Panc1 (cell line): ENCODE measurements around the gene ZNF836. TPM values are rescaled to one million over a fixed set of nuclear protein-coding genes. Genes with fewer than 3 reads are reported as not detected.

Experiments
- ATAC-seq: fragments of 200-7000 bp; cut with Tn5 transposase; 2 replicates; pipeline ENCODE4 v1.9.1; 2020; ENCODE audit warnings: mild to moderate bottlenecking, moderate library complexity
- BruUV-seq: library from RNA; stranded (reverse); fragments of 400-500 nt; replicated peaks from 2 replicates; lab custom pipeline; 2021; lab: Mats Ljungman, UMichigan
- CTCF ChIA-PET: fragments of 300-600 bp; sonication (Branson Sonifier 250); formaldehyde crosslinking; loops from one replicate; lab custom pipeline; 2022; ENCODE audit warnings: antibody characterized with exemption; lab: Charles Lee
- POLR2A ChIA-PET: fragments of 300-600 bp; sonication (Branson Sonifier 250); formaldehyde crosslinking; loops from one replicate; lab custom pipeline; 2022; ENCODE audit warnings: antibody characterized with exemption; lab: Charles Lee
- DNase-seq: peaks from one replicate; pipeline ENCODE4 v3.0.0-alpha.2; 2010; ENCODE audit warnings: low read depth, low spot score
- H3K27ac ChIP-seq: 2 replicates; pipeline ENCODE4 v1.5.1; 2011; ENCODE audit warnings: mild to moderate bottlenecking, low read length, inconsistent platforms
- H3K27me3 ChIP-seq: fragments of 200-500 bp; sonication (Bioruptor generic); 2 replicates; pipeline ENCODE4 v1.6.0; 2014; ENCODE audit warnings: low read length, inconsistent platforms; ENCODE audit not compliant: control insufficient read depth, insufficient read depth
- H3K36me3 ChIP-seq: fragments of 200-500 bp; sonication (Bioruptor generic); 2 replicates; pipeline ENCODE4 v1.5.1; 2014; ENCODE audit warnings: inconsistent platforms, mild to moderate bottlenecking, low read length, moderate library complexity; ENCODE audit not compliant: control insufficient read depth, insufficient read depth
- H3K4me1 ChIP-seq: 2 replicates; pipeline ENCODE4 v1.5.1; 2011; ENCODE audit warnings: inconsistent platforms, mild to moderate bottlenecking, low read length, moderate library complexity; ENCODE audit not compliant: control insufficient read depth, insufficient read depth
- H3K4me3 ChIP-seq, 2 experiments: 2 replicates each; pipeline ENCODE4 v1.5.1; 2011 to 2012; ENCODE audit warnings: low read depth in 2 of 2, low read length in 2 of 2, mild to moderate bottlenecking in 2 of 2, inconsistent platforms in 1 of 2, moderate library complexity in 1 of 2
- H3K9me3 ChIP-seq: fragments of 200-500 bp; sonication (Bioruptor generic); 2 replicates; pipeline ENCODE4 v1.5.1; 2014; ENCODE audit warnings: low read depth, mild to moderate bottlenecking, inconsistent platforms, low read length, moderate library complexity; ENCODE audit not compliant: control insufficient read depth, insufficient read depth
- CTCF ChIP-seq: fragments of 450-650 bp; IDR thresholded peaks from 2 replicates; pipeline ENCODE4 v1.5.1; 2017; ENCODE audit warnings: mild to moderate bottlenecking
- POLR2AphosphoS5 ChIP-seq: IDR thresholded peaks from 2 replicates; pipeline ENCODE4 v1.6.1; 2012; ENCODE audit warnings: mild to moderate bottlenecking, low read depth, low read length, moderate library complexity
- REST ChIP-seq, 2 experiments: IDR thresholded peaks; 2 replicates each; pipeline ENCODE4 v1.6.1; 2011 to 2012; ENCODE audit warnings: low read depth in 2 of 2, control low read depth in 1 of 2, low read length in 1 of 2, mild to moderate bottlenecking in 1 of 2, moderate library complexity in 1 of 2; ENCODE audit not compliant: insufficient read depth in 1 of 2
- SIN3A ChIP-seq: IDR thresholded peaks from 2 replicates; pipeline ENCODE4 v1.6.1; 2012; ENCODE audit warnings: low read depth, mild to moderate bottlenecking, low read length, moderate library complexity, borderline replicate concordance; ENCODE audit not compliant: insufficient read depth
- TCF7L2 ChIP-seq: IDR thresholded peaks from 2 replicates; pipeline ENCODE4 v1.6.1; 2011; ENCODE audit warnings: mild to moderate bottlenecking, low read depth, low read length, inconsistent platforms
- in situ Hi-C: cut with HindIII; loops from 2 replicates; pipeline ENCODE4 v1.10.0; 2016; ENCODE audit warnings: low sequenced_read_pairs, low pct_unique_long_range_greater_than_20kb
- intact Hi-C: fragments of 100-400 bp; cut with micrococcal nuclease; formaldehyde crosslinking; loops from one replicate; pipeline ENCODE4 v1.10.0; 2022; ENCODE audit not compliant: unreplicated experiment
- total RNA-seq: library from RNA; stranded (reverse); gene quantifications from one replicate; pipeline ENCODE4 v1.2.1, GENCODE V29; 2021; ENCODE audit not compliant: unreplicated experiment

ZNF836 gene
- total RNA-seq, 1 experiment from 2014 or later = 6.3 TPM

GRCh38 chr19:52189735-52190486, 18.5 kb upstream of the ZNF836 start, which contains the start of gene PPP2R1A:
Gene PPP2R1A (plus strand): TSS chr19:52190052. CDS start chr19:52190097, 45 bp downstream.
- BruUV-seq = no TSS peak
- intact Hi-C loops (no loop called here), in situ Hi-C loops (no loop called here)
- Histone ChIP-seq H3K36me3 (no peaks in the 10 kb centered on the region; the same call in none of the 2 replicates), H3K4me1 (0 out of 2 replicates have a peak, but pooled peaks cover 5% of the 10 kb centered on the region), H3K9me3 (no peaks in the 10 kb centered on the region), H3K27me3 (no peaks in the 10 kb centered on the region), H3K4me3 (peak within 1 kb of the TSS; percentile 86 to 88), H3K27ac (peak within 1 kb of the TSS; percentile 94)
- ATAC-seq = peak; percentile 95
- DNase-seq = peak; percentile 99
- ChIA-PET CTCF (no interaction called here), POLR2A (no interaction called here)
- TF ChIP-seq CTCF (no peak), POLR2AphosphoS5 (peak; percentile 76), SIN3A (peak; percentile 67; the same call in 1 of the 2 replicates), TCF7L2 (no peak), REST (IDR thresholded peaks at IDR 0.05; ENCODE audit: insufficient read depth in 1 of 2, low read depth in 2 of 2, low read length in 1 of 2) (no peak)

- Histone ChIP-seq H3K4me3 (peak overlapping the region; percentile 49 to 67), H3K27ac (peak overlapping the region; percentile 92), H3K27me3 (no peaks in the 10 kb centered on the region), H3K36me3 (no peaks in the 10 kb centered on the region; the same call in none of the 2 replicates), H3K9me3 (no peaks in the 10 kb centered on the region), H3K4me1 (0 out of 2 replicates have a peak, but pooled peaks cover 5% of the 10 kb centered on the region)
- ATAC-seq (no peak; the same call in 1 of the 2 replicates), DNase-seq (no peak)
- TSS peak; percentile 99 for BruUV-seq
- POLR2A ChIA-PET = no interaction called here
- in situ Hi-C loops = no loop called here
- CTCF ChIA-PET = no interaction called here
- intact Hi-C loops = no loop called here
- TF ChIP-seq TCF7L2 (no peak), CTCF (no peak), POLR2AphosphoS5 (peak; percentile 57)
These were observed 17.7 kb upstream of the ZNF836 start for GRCh38 chr19:52188822-52189734.
